Measurements from ENCODE around the gene HOXC11.

HOXC11 gene

GRCh38 chr12:53997204-53998109 lies 24.5 kb downstream of the HOXC11 start:
- Histone ChIP-seq H3K27me3 (ENCODE audit: insufficient read depth, low read length) (peaks cover 60% of the 10 kb centered on the region), H3K27ac (ENCODE audit: low read depth, low read length) (no peak overlapping the region), H2AFZ (ENCODE audit: low read length, unreplicated experiment) (no peak overlapping the region)

GRCh38 chr12:53998110-53998899 lies 25.4 kb downstream of the HOXC11 start:
- no peak overlapping the region for H2AFZ ChIP-seq (ENCODE audit: low read length, unreplicated experiment)
- peaks cover 52% of the 10 kb centered on the region for H3K27me3 ChIP-seq (ENCODE audit: insufficient read depth, low read length)
- H3K79me2 ChIP-seq (ENCODE audit: control insufficient read depth, insufficient read depth, low read length, unreplicated experiment): peaks cover 3% of the 10 kb centered on the region
- H3K4me1 ChIP-seq (ENCODE audit: control insufficient read depth, insufficient read depth, low read length, unreplicated experiment): peaks cover 2% of the 10 kb centered on the region
- no peak overlapping the region for H3K27ac ChIP-seq (ENCODE audit: low read depth, low read length)
- no peaks in the 10 kb centered on the region for H3K36me3 ChIP-seq (ENCODE audit: insufficient read depth, low read length)
- H3K4me3 ChIP-seq (ENCODE audit: low read depth, low read length): no peak overlapping the region

More at GRCh38 chr12:53997204-53998109, 24.5 kb downstream of the HOXC11 start:
- Histone ChIP-seq H3K4me3 (ENCODE audit: low read depth, low read length) (no peak overlapping the region), H3K36me3 (ENCODE audit: insufficient read depth, low read length) (no peaks in the 10 kb centered on the region), H3K79me2 (ENCODE audit: control insufficient read depth, insufficient read depth, low read length, unreplicated experiment) (peaks cover 3% of the 10 kb centered on the region), H3K4me1 (ENCODE audit: control insufficient read depth, insufficient read depth, low read length, unreplicated experiment) (peaks cover 2% of the 10 kb centered on the region)

DNA sequence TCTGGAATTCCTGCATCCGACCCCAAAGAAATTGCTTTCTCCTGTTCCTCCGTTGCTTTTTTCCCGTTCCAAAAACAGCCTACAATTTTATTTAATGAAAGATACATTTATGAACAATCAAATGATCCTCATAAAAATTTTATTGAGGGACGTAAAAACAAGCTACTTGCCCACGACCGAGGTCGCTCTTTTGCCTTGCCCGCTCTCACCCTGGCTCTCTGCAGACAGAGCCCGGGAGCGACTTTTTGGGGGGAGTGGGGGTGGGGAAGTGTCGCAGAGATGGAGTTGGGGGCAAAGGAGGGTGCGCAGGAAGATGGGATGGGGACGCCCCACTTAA lies 25.9 kb downstream of the HOXC11 start:
- peaks cover 2% of the 10 kb centered on the region for H3K4me1 ChIP-seq (ENCODE audit: control insufficient read depth, insufficient read depth, low read length, unreplicated experiment)
- H3K27me3 ChIP-seq (ENCODE audit: insufficient read depth, low read length): peaks cover 46% of the 10 kb centered on the region
- no peaks in the 10 kb centered on the region for H3K36me3 ChIP-seq (ENCODE audit: insufficient read depth, low read length)
- no peak overlapping the region for H2AFZ ChIP-seq (ENCODE audit: low read length, unreplicated experiment)
- peaks cover 3% of the 10 kb centered on the region for H3K79me2 ChIP-seq (ENCODE audit: control insufficient read depth, insufficient read depth, low read length, unreplicated experiment)
- H3K4me3 ChIP-seq (ENCODE audit: low read depth, low read length): peak overlapping the region; percentile 84
- H3K27ac ChIP-seq (ENCODE audit: low read depth, low read length): no peak overlapping the region

DNA sequence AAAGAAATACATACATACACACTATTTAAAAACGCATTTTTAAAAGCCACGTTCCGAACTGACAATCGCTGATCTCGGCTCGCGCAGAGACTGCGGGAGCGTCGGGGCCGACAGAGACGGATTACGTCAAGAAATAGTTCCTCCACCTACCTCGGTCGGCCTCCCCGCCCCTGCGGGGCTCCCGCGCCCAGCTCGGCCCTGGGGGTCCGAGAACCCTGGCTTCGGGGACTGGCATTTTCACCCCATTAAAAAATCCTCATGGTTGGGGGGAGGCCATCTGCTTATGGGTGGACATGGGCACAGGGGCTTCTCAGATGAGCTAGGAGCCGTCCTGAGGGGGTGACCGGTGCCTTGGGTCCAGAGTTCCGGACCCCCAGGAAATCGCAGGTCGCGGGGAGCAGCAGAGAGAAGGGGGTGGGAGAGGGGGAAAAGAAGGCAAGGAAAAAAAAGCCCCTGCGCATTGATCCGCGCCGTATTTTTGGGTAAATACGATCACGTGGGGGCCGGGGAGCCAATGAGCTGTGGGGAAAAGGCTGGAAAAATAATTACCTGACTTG lies 26.7 kb downstream of the HOXC11 start:
- H3K27me3 ChIP-seq (ENCODE audit: insufficient read depth, low read length): peaks cover 39% of the 10 kb centered on the region
- H3K27ac ChIP-seq (ENCODE audit: low read depth, low read length): peak overlapping the region; percentile 37; the same call in 1 of the 2 replicates
- peaks cover 2% of the 10 kb centered on the region for H3K4me1 ChIP-seq (ENCODE audit: control insufficient read depth, insufficient read depth, low read length, unreplicated experiment)
- H2AFZ ChIP-seq (ENCODE audit: low read length, unreplicated experiment): peak overlapping the region; percentile 62
- peak overlapping the region; percentile 84 for H3K4me3 ChIP-seq (ENCODE audit: low read depth, low read length)
- no peaks in the 10 kb centered on the region for H3K36me3 ChIP-seq (ENCODE audit: insufficient read depth, low read length)
- peaks cover 3% of the 10 kb centered on the region for H3K79me2 ChIP-seq (ENCODE audit: control insufficient read depth, insufficient read depth, low read length, unreplicated experiment)

DNA sequence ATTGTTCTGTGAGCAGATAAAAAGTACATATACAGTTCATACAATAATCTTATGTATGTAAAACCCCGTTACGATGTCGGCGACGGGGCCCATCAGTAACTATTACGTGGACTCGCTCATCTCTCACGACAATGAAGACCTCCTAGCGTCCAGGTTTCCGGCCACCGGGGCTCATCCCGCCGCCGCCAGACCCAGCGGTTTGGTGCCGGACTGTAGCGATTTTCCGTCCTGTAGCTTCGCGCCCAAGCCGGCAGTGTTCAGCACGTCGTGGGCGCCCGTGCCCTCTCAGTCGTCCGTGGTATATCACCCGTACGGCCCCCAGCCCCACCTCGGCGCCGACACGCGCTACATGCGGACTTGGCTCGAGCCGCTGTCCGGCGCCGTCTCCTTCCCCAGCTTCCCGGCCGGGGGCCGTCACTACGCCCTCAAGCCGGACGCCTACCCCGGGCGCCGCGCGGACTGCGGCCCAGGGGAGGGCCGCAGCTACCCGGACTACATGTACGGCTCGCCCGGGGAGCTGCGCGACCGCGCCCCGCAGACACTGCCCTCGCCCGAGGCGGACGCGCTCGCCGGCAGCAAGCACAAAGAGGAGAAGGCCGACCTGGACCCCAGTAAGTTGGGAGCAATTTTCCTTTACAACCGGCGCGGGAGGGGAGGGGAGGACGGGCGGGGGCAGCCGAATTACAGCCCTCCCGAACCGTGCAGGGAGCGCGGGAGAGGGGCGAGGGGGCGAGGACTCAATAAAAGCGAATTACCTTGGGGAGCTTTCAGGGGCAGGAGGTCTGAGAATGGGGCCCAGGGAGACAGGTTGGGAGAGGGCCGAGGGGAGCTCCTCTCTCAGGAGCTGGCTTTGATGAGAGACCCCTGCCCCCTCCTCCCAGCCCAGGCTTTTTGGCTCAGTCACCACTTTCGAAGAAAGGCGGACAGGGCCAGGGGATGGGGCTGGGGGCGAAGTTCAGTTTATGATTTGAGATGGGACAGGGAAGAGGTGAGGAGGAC lies 27.5 kb downstream of the HOXC11 start, which contains the start of gene HOXC9:
Gene HOXC9 (plus strand): TSS at position 46 of the 999 bp plus-strand sequence. CDS start 28 bp downstream, at position 74.
- Histone ChIP-seq H3K79me2 (ENCODE audit: control insufficient read depth, insufficient read depth, low read length, unreplicated experiment) (peaks cover 3% of the 10 kb centered on the region), H3K36me3 (ENCODE audit: insufficient read depth, low read length) (no peaks in the 10 kb centered on the region), H3K4me1 (ENCODE audit: control insufficient read depth, insufficient read depth, low read length, unreplicated experiment) (peaks cover 2% of the 10 kb centered on the region), H3K27ac (ENCODE audit: low read depth, low read length) (peak within 1 kb of the TSS; percentile 37; the same call in 1 of the 2 replicates), H3K27me3 (ENCODE audit: insufficient read depth, low read length) (peaks cover 33% of the 10 kb centered on the region), H2AFZ (ENCODE audit: low read length, unreplicated experiment) (peak within 1 kb of the TSS; percentile 62), H3K4me3 (ENCODE audit: low read depth, low read length) (peak within 1 kb of the TSS; percentile 84)

- Histone ChIP-seq H3K4me3 (ENCODE audit: low read depth, low read length) (peak overlapping the region; percentile 84), H3K27ac (ENCODE audit: low read depth, low read length) (no peak overlapping the region), H3K36me3 (ENCODE audit: insufficient read depth, low read length) (no peaks in the 10 kb centered on the region), H3K27me3 (ENCODE audit: insufficient read depth, low read length) (peaks cover 25% of the 10 kb centered on the region), H2AFZ (ENCODE audit: low read length, unreplicated experiment) (no peak overlapping the region), H3K79me2 (ENCODE audit: control insufficient read depth, insufficient read depth, low read length, unreplicated experiment) (peaks cover 3% of the 10 kb centered on the region), H3K4me1 (ENCODE audit: control insufficient read depth, insufficient read depth, low read length, unreplicated experiment) (peaks cover 6% of the 10 kb centered on the region)
These were observed 28.6 kb downstream of the HOXC11 start for GRCh38 chr12:54001283-54002187.

- H3K27ac ChIP-seq (ENCODE audit: low read depth, low read length): no peak overlapping the region
These were observed 29.5 kb downstream of the HOXC11 start for GRCh38 chr12:54002278-54002914.

DNA sequence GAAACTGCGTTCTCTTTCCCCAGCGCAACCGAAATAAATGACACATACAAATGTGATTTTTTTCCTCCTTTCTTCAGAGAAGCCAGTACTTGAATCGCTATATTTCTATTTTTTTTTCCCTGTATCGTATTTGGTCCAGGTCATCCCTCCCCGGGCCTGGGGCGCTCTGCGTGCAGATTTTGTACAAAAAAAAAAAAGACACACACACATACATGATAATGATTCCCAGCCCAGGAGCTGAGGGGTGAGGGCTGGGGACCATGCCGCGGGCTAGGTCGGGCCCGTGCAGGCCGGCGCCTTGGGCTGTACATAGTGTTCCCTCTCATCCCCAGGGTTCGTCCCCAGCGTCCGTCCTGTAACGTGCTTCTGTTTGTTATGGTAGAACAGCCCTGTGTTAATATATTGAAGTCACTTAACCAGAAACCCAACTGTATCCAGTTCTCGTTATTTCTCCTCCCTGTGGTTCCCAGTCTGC lies 30.0 kb downstream of the HOXC11 start:
- H2AFZ ChIP-seq (ENCODE audit: low read length, unreplicated experiment): no peak overlapping the region
- no peak overlapping the region for H3K27ac ChIP-seq (ENCODE audit: low read depth, low read length)
- H3K36me3 ChIP-seq (ENCODE audit: insufficient read depth, low read length): no peaks in the 10 kb centered on the region
- H3K4me1 ChIP-seq (ENCODE audit: control insufficient read depth, insufficient read depth, low read length, unreplicated experiment): peaks cover 14% of the 10 kb centered on the region
- no peak overlapping the region for H3K4me3 ChIP-seq (ENCODE audit: low read depth, low read length)
- H3K79me2 ChIP-seq (ENCODE audit: control insufficient read depth, insufficient read depth, low read length, unreplicated experiment): peaks cover 3% of the 10 kb centered on the region
- peaks cover 18% of the 10 kb centered on the region for H3K27me3 ChIP-seq (ENCODE audit: insufficient read depth, low read length)

More at GRCh38 chr12:54002278-54002914, 29.5 kb downstream of the HOXC11 start:
- Histone ChIP-seq H2AFZ (ENCODE audit: low read length, unreplicated experiment) (no peak overlapping the region), H3K4me1 (ENCODE audit: control insufficient read depth, insufficient read depth, low read length, unreplicated experiment) (peaks cover 9% of the 10 kb centered on the region), H3K36me3 (ENCODE audit: insufficient read depth, low read length) (no peaks in the 10 kb centered on the region), H3K4me3 (ENCODE audit: low read depth, low read length) (no peak overlapping the region), H3K27me3 (ENCODE audit: insufficient read depth, low read length) (peaks cover 22% of the 10 kb centered on the region), H3K79me2 (ENCODE audit: control insufficient read depth, insufficient read depth, low read length, unreplicated experiment) (peaks cover 3% of the 10 kb centered on the region)

GRCh38 chr12:54003625-54004024 lies 30.7 kb downstream of the HOXC11 start:
- H3K27me3 ChIP-seq (ENCODE audit: insufficient read depth, low read length): peaks cover 11% of the 10 kb centered on the region
- no peak overlapping the region for H2AFZ ChIP-seq (ENCODE audit: low read length, unreplicated experiment)
- H3K27ac ChIP-seq (ENCODE audit: low read depth, low read length): no peak overlapping the region
- peaks cover 20% of the 10 kb centered on the region for H3K4me1 ChIP-seq (ENCODE audit: control insufficient read depth, insufficient read depth, low read length, unreplicated experiment)
- H3K36me3 ChIP-seq (ENCODE audit: insufficient read depth, low read length): no peaks in the 10 kb centered on the region
- H3K4me3 ChIP-seq (ENCODE audit: low read depth, low read length): no peak overlapping the region
- H3K79me2 ChIP-seq (ENCODE audit: control insufficient read depth, insufficient read depth, low read length, unreplicated experiment): peaks cover 3% of the 10 kb centered on the region
